Glutamatergic neuron (in vitro differentiated cells): ENCODE data around the gene SCP2D1. TPM values are rescaled to one million over a fixed set of nuclear protein-coding genes. Genes with fewer than 3 reads are reported as not detected.

Experiments
- DNase-seq: peaks from one replicate; pipeline ENCODE4 v3.0.0; 2022
- H3K27ac Mint-ChIP-seq: one replicate; pipeline ENCODE4 v1.8.0; 2020; ENCODE audit warnings: mild to moderate bottlenecking, mixed read lengths, inconsistent platforms; ENCODE audit not compliant: unreplicated experiment
- H3K27me3 Mint-ChIP-seq: one replicate; pipeline ENCODE4 v1.8.0; 2020; ENCODE audit warnings: mild to moderate bottlenecking, moderate library complexity, mixed read lengths, inconsistent platforms; ENCODE audit not compliant: unreplicated experiment
- H3K36me3 Mint-ChIP-seq: one replicate; pipeline ENCODE4 v1.8.0; 2020; ENCODE audit warnings: mild to moderate bottlenecking, mixed read lengths, inconsistent platforms; ENCODE audit not compliant: unreplicated experiment
- H3K4me1 Mint-ChIP-seq: one replicate; pipeline ENCODE4 v1.8.0; 2020; ENCODE audit warnings: mild to moderate bottlenecking, low read depth, mixed read lengths, inconsistent platforms; ENCODE audit not compliant: unreplicated experiment
- H3K4me3 Mint-ChIP-seq: one replicate; pipeline ENCODE4 v1.8.0; 2020; ENCODE audit warnings: mild to moderate bottlenecking, mixed read lengths, inconsistent platforms; ENCODE audit not compliant: unreplicated experiment
- H3K9me3 Mint-ChIP-seq: one replicate; pipeline ENCODE4 v1.8.0; 2020; ENCODE audit warnings: mild to moderate bottlenecking, moderate library complexity, mixed read lengths, inconsistent platforms; ENCODE audit not compliant: unreplicated experiment
- CTCF ChIP-seq: fragments of 200-600 bp; sonication (generic); IDR thresholded peaks from one replicate; pipeline ENCODE4 v1.5.0; 2021; ENCODE audit not compliant: partially characterized antibody, unreplicated experiment
- long read RNA-seq: library from polyadenylated mRNA; unstranded; transcript quantifications from one replicate; pipeline ENCODE4 v2.0.0, GENCODE V29; 2020; ENCODE audit not compliant: unreplicated experiment
- total RNA-seq: library from RNA; stranded (reverse); fragmentation: NEBNext Ultra II Directional; extraction: Animal tissue kit (Norgen Biotek cat#: 25700); gene quantifications from one replicate; pipeline ENCODE4 v1.2.1, GENCODE V29; 2021; ENCODE audit not compliant: unreplicated experiment

The SCP2D1 gene
- not detected for total RNA-seq
- long read RNA-seq, result 0 reads

- no peak for TF ChIP-seq CTCF
- H3K36me3 Mint-ChIP-seq, result peaks cover 4% of the 10 kb centered on the region
These were observed at the start of gene SCP2D1 for GRCh38 chr20:18813483-18813882. Gene SCP2D1 (plus strand): TSS chr20:18813783. CDS start chr20:18813816, 33 bp downstream.

GRCh38 chr20:18767676-18768075, 45.9 kb upstream of the SCP2D1 start:
- no peak overlapping the region for H3K4me3 Mint-ChIP-seq
- H3K4me1 Mint-ChIP-seq, result no peaks in the 10 kb centered on the region
- DNase-seq, result no peak
- no peaks in the 10 kb centered on the region for H3K9me3 Mint-ChIP-seq
- H3K27ac Mint-ChIP-seq, result no peak overlapping the region
- H3K27me3 Mint-ChIP-seq, result no peaks in the 10 kb centered on the region
- no peak for TF ChIP-seq CTCF
- peaks cover 8% of the 10 kb centered on the region for H3K36me3 Mint-ChIP-seq

More at GRCh38 chr20:18813483-18813882, at the start of gene SCP2D1:
- H3K9me3 Mint-ChIP-seq, result no peaks in the 10 kb centered on the region
- no peak within 1 kb of the TSS for H3K27ac Mint-ChIP-seq
- no peak for DNase-seq
- H3K4me1 Mint-ChIP-seq, result peaks cover 6% of the 10 kb centered on the region
- H3K4me3 Mint-ChIP-seq, result no peak within 1 kb of the TSS
- peaks cover 5% of the 10 kb centered on the region for H3K27me3 Mint-ChIP-seq

GRCh38 chr20:18773566-18773965, 40.0 kb upstream of the SCP2D1 start:
- no peaks in the 10 kb centered on the region for H3K36me3 Mint-ChIP-seq
- no peak for DNase-seq
- H3K4me3 Mint-ChIP-seq, result no peak overlapping the region
- H3K27me3 Mint-ChIP-seq, result peaks cover 2% of the 10 kb centered on the region
- H3K9me3 Mint-ChIP-seq, result no peaks in the 10 kb centered on the region
- peaks cover 4% of the 10 kb centered on the region for H3K4me1 Mint-ChIP-seq
- no peak for TF ChIP-seq CTCF
- no peak overlapping the region for H3K27ac Mint-ChIP-seq

- TF ChIP-seq CTCF, result no peak
- peaks cover 4% of the 10 kb centered on the region for H3K4me1 Mint-ChIP-seq
These were observed 39.4 kb upstream of the SCP2D1 start for GRCh38 chr20:18774207-18774606.

GRCh38 chr20:18775633-18776032, 38.0 kb upstream of the SCP2D1 start:
- Mint-ChIP-seq H3K27ac (no peak overlapping the region), H3K9me3 (no peaks in the 10 kb centered on the region), H3K27me3 (peaks cover 2% of the 10 kb centered on the region), H3K4me1 (peaks cover 4% of the 10 kb centered on the region), H3K36me3 (no peaks in the 10 kb centered on the region), H3K4me3 (no peak overlapping the region)
- no peak for DNase-seq
- no peak for TF ChIP-seq CTCF

More at GRCh38 chr20:18774207-18774606, 39.4 kb upstream of the SCP2D1 start:
- Mint-ChIP-seq H3K27ac (no peak overlapping the region), H3K4me3 (no peak overlapping the region), H3K36me3 (no peaks in the 10 kb centered on the region), H3K27me3 (peaks cover 2% of the 10 kb centered on the region), H3K9me3 (no peaks in the 10 kb centered on the region)
- no peak for DNase-seq
